Hepatocyte (in vitro differentiated cells): ENCODE results near the gene CDH4. TPM values are rescaled to one million over a fixed set of nuclear protein-coding genes. Genes with fewer than 3 reads are reported as not detected.

Experiments used
- DNase-seq: peaks from one replicate; pipeline ENCODE4 v3.0.0-alpha.2; 2016; ENCODE audit warnings: low spot score
- H2AFZ ChIP-seq: fragments of 200-600 bp; sonication (generic); 2 replicates; pipeline ENCODE4 v1.6.0; 2016; ENCODE audit warnings: antibody characterized with exemption, mild to moderate bottlenecking
- H3K27ac ChIP-seq: fragments of 200-600 bp; sonication (generic); 2 replicates; pipeline ENCODE4 v1.5.1; 2016; ENCODE audit warnings: mild to moderate bottlenecking
- H3K27me3 ChIP-seq: fragments of 200-600 bp; sonication (generic); 2 replicates; pipeline ENCODE4 v1.6.1; 2016
- H3K36me3 ChIP-seq: fragments of 200-600 bp; sonication (generic); replicated peaks from 2 replicates; pipeline ENCODE4 v1.5.1; 2016; ENCODE audit warnings: low read depth; ENCODE audit not compliant: insufficient read depth
- H3K4me1 ChIP-seq: fragments of 200-600 bp; sonication (generic); 2 replicates; pipeline ENCODE4 v1.5.1; 2016; ENCODE audit warnings: mild to moderate bottlenecking, moderate library complexity; ENCODE audit not compliant: insufficient read depth
- H3K4me2 ChIP-seq: fragments of 200-600 bp; sonication (generic); 2 replicates; pipeline ENCODE4 v1.6.0; 2016
- H3K4me3 ChIP-seq: fragments of 200-600 bp; sonication (generic); 2 replicates; pipeline ENCODE4 v1.5.1; 2016; ENCODE audit warnings: mild to moderate bottlenecking
- H3K79me2 ChIP-seq: fragments of 200-600 bp; sonication (generic); 2 replicates; pipeline ENCODE4 v1.6.0; 2017; ENCODE audit warnings: mild to moderate bottlenecking
- H3K9me2 ChIP-seq: fragments of 200-600 bp; sonication (generic); replicated peaks from 2 replicates; pipeline ENCODE4 v1.6.0; 2017; ENCODE audit warnings: mild to moderate bottlenecking; ENCODE audit not compliant: insufficient read depth
- H3K9me3 ChIP-seq: fragments of 200-600 bp; sonication (generic); 2 replicates; pipeline ENCODE4 v1.5.1; 2016; ENCODE audit warnings: low read depth, mild to moderate bottlenecking
- H4K20me1 ChIP-seq: fragments of 200-600 bp; sonication (generic); 2 replicates; pipeline ENCODE4 v1.6.0; 2016; ENCODE audit warnings: mild to moderate bottlenecking; ENCODE audit not compliant: insufficient read depth, poor library complexity, severe bottlenecking
- CTCF ChIP-seq: fragments of 200-600 bp; sonication (generic); IDR thresholded peaks from 2 replicates; pipeline ENCODE4 v1.5.1; 2016; ENCODE audit warnings: antibody characterized with exemption, mild to moderate bottlenecking; ENCODE audit not compliant: poor library complexity
- EZH2 ChIP-seq: fragments of 200-600 bp; sonication (generic); IDR thresholded peaks from 2 replicates; pipeline ENCODE4 v1.6.1; 2016; ENCODE audit warnings: antibody characterized with exemption, mild to moderate bottlenecking, borderline replicate concordance
- EZH2phosphoT487 ChIP-seq: fragments of 200-600 bp; sonication (generic); IDR thresholded peaks from one replicate; pipeline ENCODE4 v1.6.1; 2018; ENCODE audit warnings: antibody characterized with exemption, mild to moderate bottlenecking, low read depth, moderate library complexity; ENCODE audit not compliant: unreplicated experiment, severe bottlenecking
- WGBS: methylation state at CpG from one replicate; pipeline ENCODE4 v1.1.6; 2016; ENCODE audit warnings: low lambda C conversion rate; ENCODE audit errors: missing lambda C conversion rate; 5-methylcytosine and 5-hydroxymethylcytosine counted together
- polyA plus RNA-seq: library from polyadenylated mRNA; unstranded; fragments of >200 nt; fragmentation: Nextera tagmentation; extraction: Ambion mirVana; gene quantifications from 2 replicates; pipeline ENCODE4 v1.2.1, GENCODE V29; 2016
- total RNA-seq: library from RNA; depleted of rRNA; stranded (reverse); fragments of >200 nt; gene quantifications from 2 replicates; pipeline ENCODE4 v1.2.3, GENCODE V29; 2014

The CDH4 gene
- total and polyA plus RNA-seq, 2 experiments from 2014 or later: 0.53 to 0.73 TPM

DNA sequence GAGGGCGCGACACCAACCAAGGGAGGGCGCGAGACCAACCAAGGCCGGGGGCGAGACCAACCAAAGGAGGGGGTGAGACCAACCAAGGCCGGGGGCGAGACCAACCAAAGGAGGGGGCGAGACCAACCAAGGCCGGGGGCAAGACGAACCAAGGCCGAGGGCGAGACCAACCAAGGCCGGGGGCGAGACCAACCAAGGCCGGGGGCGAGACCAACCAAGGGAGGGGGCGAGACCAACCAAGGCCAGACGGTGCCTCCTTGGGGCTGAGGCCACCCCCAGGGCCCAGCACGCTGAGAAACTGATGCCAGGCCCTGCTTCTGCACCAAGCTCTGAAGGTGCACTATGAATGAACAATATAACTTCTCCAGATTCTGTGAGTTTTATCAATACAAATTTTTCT lies 726.4 kb downstream of the CDH4 start:
- DNase-seq: no peak
- H3K4me3 ChIP-seq: no peak overlapping the region
- no peaks in the 10 kb centered on the region for H3K9me3 ChIP-seq
- H4K20me1 ChIP-seq: no peaks in the 10 kb centered on the region
- H3K36me3 ChIP-seq: no peaks in the 10 kb centered on the region
- WGBS: 100% methylated on average over 3 of the region's 20 CpGs
- no peaks in the 10 kb centered on the region for H3K27me3 ChIP-seq
- no peak for TF ChIP-seq CTCF
- H3K4me1 ChIP-seq: no peaks in the 10 kb centered on the region
- H3K4me2 ChIP-seq: no peak overlapping the region
- H2AFZ ChIP-seq: no peak overlapping the region
- H3K79me2 ChIP-seq: no peaks in the 10 kb centered on the region
- no peaks in the 10 kb centered on the region for H3K9me2 ChIP-seq
- no peak overlapping the region for H3K27ac ChIP-seq

GRCh38 chr20:61979090-61979489 lies 727.0 kb downstream of the CDH4 start:
- 97% methylated on average over 11 of the region's 12 CpGs for WGBS
- Histone ChIP-seq H3K9me3 (no peaks in the 10 kb centered on the region), H3K4me2 (no peak overlapping the region), H3K36me3 (no peaks in the 10 kb centered on the region), H2AFZ (no peak overlapping the region), H3K9me2 (no peaks in the 10 kb centered on the region), H3K79me2 (no peaks in the 10 kb centered on the region), H3K4me3 (no peak overlapping the region), H3K27me3 (no peaks in the 10 kb centered on the region), H3K27ac (no peak overlapping the region), H3K4me1 (no peaks in the 10 kb centered on the region), H4K20me1 (no peaks in the 10 kb centered on the region)
- TF ChIP-seq EZH2: no peak
- TF ChIP-seq CTCF: no peak
- no peak for TF ChIP-seq EZH2phosphoT487
- DNase-seq: no peak

GRCh38 chr20:61979701-61980635 lies 727.9 kb downstream of the CDH4 start:
- H3K4me2 ChIP-seq: no peak overlapping the region
- WGBS: 97% methylated on average over 55 of the region's 65 CpGs
- H3K79me2 ChIP-seq: no peaks in the 10 kb centered on the region
- H3K27ac ChIP-seq: no peak overlapping the region
- H4K20me1 ChIP-seq: no peaks in the 10 kb centered on the region
- no peaks in the 10 kb centered on the region for H3K9me3 ChIP-seq
- H3K9me2 ChIP-seq: no peaks in the 10 kb centered on the region
- TF ChIP-seq CTCF (no peak), EZH2 (no peak), EZH2phosphoT487 (no peak)
- no peak overlapping the region for H2AFZ ChIP-seq
- H3K36me3 ChIP-seq: no peaks in the 10 kb centered on the region
- H3K27me3 ChIP-seq: no peaks in the 10 kb centered on the region
- H3K4me1 ChIP-seq: no peaks in the 10 kb centered on the region
- no peak for DNase-seq
- H3K4me3 ChIP-seq: no peak overlapping the region
